Cardiac atrium fibroblast (primary cell): ENCODE results near the gene ACO2. TPM values are rescaled to one million over a fixed set of nuclear protein-coding genes. Genes with fewer than 3 reads are reported as not detected.

Source experiments
- total RNA-seq: library from RNA; depleted of rRNA; stranded (reverse); fragments of >200 nt; gene quantifications from 2 replicates; pipeline ENCODE4 v1.2.3, GENCODE V29; 2015

The ACO2 gene
- total RNA-seq: 59.6 and 74.5 TPM in 2 replicates

GRCh38 chr22:41468381-41469217 lies at the start of gene ACO2, which contains the start of gene PHF5A:
Gene ACO2, plus strand, starts transcription at chr22:41469117. Its CDS starts 30 bp downstream, at chr22:41469147.
Gene PHF5A, minus strand, starts transcription at chr22:41468692. Its CDS starts 39 bp downstream, at chr22:41468653.

GRCh38 chr22:41446639-41447434 lies 22.1 kb upstream of the ACO2 start, which contains the start of gene TOB2:
Gene TOB2, minus strand, starts transcription at chr22:41446801. Its CDS starts 9,456 bp downstream, at chr22:41437345.

GRCh38 chr22:41543854-41544670 lies 75.1 kb downstream of the ACO2 start, which contains the start of gene POLR3H:
Gene POLR3H, minus strand, starts transcription at chr22:41544470. Its CDS starts 369 bp downstream, at chr22:41544101.

Other genes starting within 250 kb of the ACO2 start
- 0.16 and 0.18 TPM in 2 replicates for gene CHADL, start 228.2 kb upstream of the ACO2 start, total RNA-seq
- gene RANGAP1, start 182.9 kb upstream of the ACO2 start, total RNA-seq: 43.9 and 68.9 TPM in 2 replicates
- gene ZC3H7B, start 167.6 kb upstream of the ACO2 start, total RNA-seq: 41.9 and 60.9 TPM in 2 replicates
- 3.1 and 4.2 TPM in 2 replicates for gene TEF, start 87.2 kb upstream of the ACO2 start, total RNA-seq
- gene TOB2, start 22.3 kb upstream of the ACO2 start, total RNA-seq: 21.8 and 33.2 TPM in 2 replicates
- gene PHF5A, start 425 bp upstream of the ACO2 start, total RNA-seq: 35.2 and 39.5 TPM in 2 replicates
- gene POLR3H, start 75.4 kb downstream of the ACO2 start, total RNA-seq: 16.5 and 17.5 TPM in 2 replicates
- gene CSDC2, start 91.9 kb downstream of the ACO2 start, total RNA-seq: 0.49 and 1.3 TPM in 2 replicates
- 44.6 and 50.0 TPM in 2 replicates for gene PMM1, start 120.7 kb downstream of the ACO2 start, total RNA-seq
- 24.1 and 35.7 TPM in 2 replicates for gene DESI1, start 151.9 kb downstream of the ACO2 start, total RNA-seq
- 219 and 247 TPM in 2 replicates for gene XRCC6, start 152.2 kb downstream of the ACO2 start, total RNA-seq
- gene SNU13, start 219.8 kb downstream of the ACO2 start, total RNA-seq: 126 and 164 TPM in 2 replicates
- 1.3 and 2.0 TPM in 2 replicates for gene MEI1, start 230.4 kb downstream of the ACO2 start, total RNA-seq